Measurements from ENCODE around the gene IFIT5.
A peak's percentile ranks its signal among the peaks of the same experiment; 100 is the strongest.
"Not testable (repeated sequence)": the region's sequence is repeated elsewhere in the genome, so short reads cannot be mapped to it uniquely, and the experiment has no call there.

IFIT5 gene

GRCh38 chr10:89414146-89414878, at the start of gene IFIT5:
Gene IFIT5 (plus strand): TSS chr10:89414568. CDS start chr10:89414799, 231 bp downstream.
- DNase-seq (ENCODE audit: low read depth): peak; percentile 64

GRCh38 chr10:89367529-89367928, 46.8 kb upstream of the IFIT5 start:
- no peak for DNase-seq (ENCODE audit: low read depth)

- DNase-seq (ENCODE audit: low read depth): no peak
Measured at GRCh38 chr10:89368129-89368528, 46.2 kb upstream of the IFIT5 start.

- peak; percentile 64 for DNase-seq (ENCODE audit: low read depth)
Measured at GRCh38 chr10:89369156-89370105, 44.9 kb upstream of the IFIT5 start.

GRCh38 chr10:89371079-89371478, 43.3 kb upstream of the IFIT5 start:
- no peak for DNase-seq (ENCODE audit: low read depth)

DNA sequence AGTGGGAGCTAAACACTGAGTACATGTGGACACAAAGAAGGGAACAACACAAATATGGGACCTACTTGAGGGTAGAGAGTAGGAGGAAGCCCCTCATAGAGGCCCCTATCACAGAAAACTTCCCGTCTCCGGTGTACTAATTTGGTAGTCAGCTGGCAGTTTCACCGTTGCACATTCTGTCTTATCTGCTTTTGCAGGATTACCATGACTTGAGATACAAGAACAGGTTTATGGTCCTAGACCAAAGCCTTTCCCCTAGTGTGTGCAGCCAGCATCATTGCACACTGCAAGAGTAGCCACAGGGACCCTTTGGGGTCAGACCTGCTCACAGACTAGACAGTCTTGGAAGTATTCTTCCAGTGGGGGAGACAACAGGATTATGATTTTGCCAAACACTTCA, 42.4 kb upstream of the IFIT5 start:
- no peak for DNase-seq (ENCODE audit: low read depth)

GRCh38 chr10:89373916-89374711, 40.3 kb upstream of the IFIT5 start:
- DNase-seq (ENCODE audit: low read depth): peak; percentile 93

DNA sequence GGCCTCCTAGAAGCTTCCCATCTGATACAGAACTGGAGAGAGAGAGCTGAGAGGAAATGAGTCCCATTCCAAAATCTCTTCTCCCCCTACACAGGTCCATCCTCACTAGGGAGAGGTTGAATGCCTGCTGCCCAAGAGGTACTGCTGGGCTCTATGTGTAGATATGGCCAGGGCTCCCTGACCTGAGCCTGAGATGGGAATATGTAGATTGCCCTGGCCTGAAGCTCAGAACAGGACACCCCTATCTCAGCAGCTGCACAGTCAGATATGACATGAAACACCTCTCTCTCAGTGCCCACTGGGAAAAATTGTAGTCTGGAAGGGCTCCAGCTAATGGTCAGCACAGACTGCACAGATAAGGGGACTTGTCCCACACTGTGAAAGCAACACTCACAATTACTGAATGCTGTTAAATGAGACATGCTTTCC, 39.6 kb upstream of the IFIT5 start:
- no peak for DNase-seq (ENCODE audit: low read depth)

DNA sequence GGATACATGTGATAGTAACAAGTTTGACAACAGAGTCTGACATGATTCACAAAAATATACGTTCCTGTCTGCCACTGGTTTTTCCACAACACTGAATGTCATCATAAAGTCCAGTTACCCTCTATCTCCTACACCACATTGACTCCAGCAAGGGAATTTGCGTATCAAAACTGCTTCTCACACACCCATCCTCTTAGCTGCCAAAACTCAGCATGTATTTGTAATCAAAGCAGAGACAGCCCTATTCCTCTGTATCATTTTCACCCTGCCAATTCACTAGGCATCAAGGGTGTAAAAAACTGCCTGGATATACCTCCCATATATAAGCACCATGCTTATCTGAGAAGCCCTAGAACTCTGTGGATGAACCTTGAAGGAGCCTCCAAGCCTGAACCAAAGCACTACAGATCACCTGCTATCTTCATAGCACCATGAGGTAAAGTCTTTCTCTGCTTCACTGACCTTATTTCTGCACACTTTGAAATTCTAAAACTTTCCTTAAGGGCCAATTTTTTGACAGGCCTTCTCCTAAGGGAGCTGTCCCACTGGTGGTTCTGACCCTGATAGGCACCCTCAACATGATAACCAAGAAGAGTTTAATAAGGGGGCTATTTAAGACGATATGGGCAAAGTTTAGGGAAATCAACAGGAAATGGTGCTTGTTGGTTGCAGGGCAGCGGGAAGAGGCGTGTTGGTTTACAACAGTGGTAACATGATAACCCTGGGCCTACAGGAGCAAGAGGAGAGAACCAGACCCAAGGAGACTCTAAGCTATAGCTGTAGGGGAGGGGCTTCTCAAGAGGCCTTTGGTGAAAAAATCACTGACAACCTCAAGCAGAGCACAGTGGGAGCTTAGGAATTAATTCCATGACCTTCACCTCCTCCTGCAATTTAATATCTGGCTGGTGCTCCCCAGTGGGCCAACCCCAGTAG, 36.4 kb upstream of the IFIT5 start, which contains the start of gene IFIT1B:
Gene IFIT1B (plus strand): TSS at position 352 of the 933 bp plus-strand sequence. CDS start 80 bp downstream, at position 432.
- DNase-seq (ENCODE audit: low read depth): no peak

GRCh38 chr10:89379103-89379502, 35.3 kb upstream of the IFIT5 start:
- DNase-seq (ENCODE audit: low read depth): no peak

GRCh38 chr10:89382757-89383156, 31.6 kb upstream of the IFIT5 start:
- peak; percentile 16 for DNase-seq (ENCODE audit: low read depth)

- peak; percentile 68 for DNase-seq (ENCODE audit: low read depth)
Measured at GRCh38 chr10:89384474-89385340, 29.7 kb upstream of the IFIT5 start.

DNA sequence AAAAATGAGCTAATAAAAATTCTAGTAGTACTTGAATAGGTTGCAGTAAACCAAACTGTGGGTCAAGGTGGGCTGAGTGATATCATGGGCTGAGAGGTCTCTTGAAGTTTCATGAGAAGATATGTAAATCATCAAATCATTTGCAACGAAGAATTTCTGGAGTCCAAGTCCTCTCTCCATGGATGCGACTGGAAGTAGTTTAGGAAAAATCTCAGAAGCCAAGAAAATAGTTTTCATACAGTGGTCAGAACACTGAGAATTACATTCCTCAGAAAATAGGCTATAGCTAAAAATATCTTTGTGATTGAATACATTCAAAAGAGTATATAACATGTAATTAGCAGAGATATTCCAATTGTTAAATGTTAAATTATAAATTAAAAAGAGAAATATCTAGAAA, 25.6 kb upstream of the IFIT5 start:
- DNase-seq (ENCODE audit: low read depth): no peak

DNA sequence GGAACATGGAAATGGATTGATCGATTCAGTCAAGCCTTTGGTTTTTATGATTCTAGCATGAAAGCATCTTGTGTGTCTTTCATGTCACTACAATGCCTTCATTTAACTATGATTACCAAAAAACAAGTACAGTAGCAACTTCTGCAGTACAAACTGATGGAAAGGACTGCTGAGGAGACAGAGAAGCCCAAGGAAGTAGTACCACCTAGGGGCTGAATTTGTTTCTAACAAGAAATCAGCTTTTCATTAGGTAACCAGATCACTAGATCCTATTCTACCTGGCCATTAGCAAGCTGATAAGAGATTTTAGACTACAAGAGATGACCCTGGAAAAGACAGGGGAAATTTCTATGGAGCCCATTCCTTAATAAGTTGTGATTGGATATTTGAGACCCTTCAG, 25.1 kb upstream of the IFIT5 start:
- peak; percentile 45 for DNase-seq (ENCODE audit: low read depth)

DNA sequence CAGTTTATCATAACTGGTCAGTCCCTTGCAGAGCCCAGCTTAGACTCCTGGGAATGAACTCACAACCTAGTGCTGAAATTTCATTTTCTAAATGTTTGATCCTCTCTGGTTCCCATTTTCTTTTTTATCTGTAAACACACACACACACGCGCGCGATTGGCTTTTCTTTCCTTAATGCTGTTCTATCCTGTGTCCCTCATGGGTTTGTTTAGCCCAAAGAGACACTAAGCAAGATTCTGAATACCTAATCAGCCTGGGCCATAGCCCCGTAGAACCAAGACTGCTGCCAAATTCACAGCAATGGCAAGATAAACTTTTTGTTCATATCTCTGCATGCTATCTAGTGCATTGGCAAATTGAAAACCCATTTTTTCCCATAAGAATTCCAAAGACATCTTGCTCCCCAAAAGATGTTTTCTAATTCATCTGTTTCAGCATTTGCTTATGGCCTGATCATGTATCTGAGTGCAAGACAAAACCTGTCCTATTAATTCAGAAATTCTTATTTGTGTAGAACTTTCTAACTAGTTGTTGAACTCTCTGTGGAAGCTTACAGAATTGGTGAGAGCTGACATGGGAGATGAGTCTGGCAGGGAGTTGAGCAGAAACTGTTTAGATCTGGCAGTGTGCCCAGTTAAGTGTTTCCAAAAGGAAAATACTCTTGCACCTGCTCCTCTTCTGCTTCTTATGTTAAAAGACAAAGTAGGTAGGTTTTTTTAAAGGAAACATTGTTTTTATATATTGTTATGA, 23.7 kb upstream of the IFIT5 start:
- no peak for DNase-seq (ENCODE audit: low read depth)

GRCh38 chr10:89391226-89391576, 23.2 kb upstream of the IFIT5 start:
- DNase-seq (ENCODE audit: low read depth): not testable (repeated sequence)

DNA sequence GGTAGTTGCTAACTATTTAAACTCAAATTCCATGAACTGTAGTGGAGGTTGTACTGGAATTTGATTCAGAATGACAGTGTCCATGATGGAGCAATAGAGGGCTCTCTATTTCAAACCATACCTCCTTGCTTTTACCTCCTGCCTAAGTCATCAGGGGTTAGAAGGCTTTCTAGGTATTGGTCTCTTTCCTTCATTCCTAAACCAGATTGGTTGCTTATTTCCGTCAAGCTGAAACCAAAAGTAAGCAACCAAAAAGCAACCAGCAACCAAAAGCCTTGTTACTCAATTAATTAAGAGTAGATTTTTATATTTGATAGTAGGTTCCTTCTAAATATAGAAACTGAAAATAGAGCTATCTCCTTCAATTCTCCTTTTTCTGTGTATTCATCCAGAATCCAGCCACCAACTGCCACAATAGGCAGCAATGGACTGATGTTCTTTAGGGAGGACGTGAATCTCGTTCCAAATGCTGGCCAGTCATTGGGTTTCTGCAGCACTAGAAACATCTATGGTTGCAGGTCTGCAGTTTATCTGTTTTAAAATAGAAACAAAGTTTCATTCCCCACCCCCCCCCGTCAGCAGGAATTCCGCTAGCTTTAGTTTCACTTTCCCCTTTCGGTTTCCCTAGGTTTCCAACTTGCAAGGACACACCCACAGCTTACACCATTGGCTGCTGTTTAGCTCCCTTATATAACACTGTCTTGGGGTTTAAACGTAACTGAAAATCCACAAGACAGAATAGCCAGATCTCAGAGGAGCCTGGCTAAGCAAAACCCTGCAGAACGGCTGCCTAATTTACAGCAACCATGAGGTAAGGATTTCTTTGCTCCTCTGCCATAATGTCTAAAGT, 22.2 kb upstream of the IFIT5 start, which contains the start of gene IFIT1:
Gene IFIT1 (plus strand): TSS at position 717 of the 850 bp plus-strand sequence. CDS start 90 bp downstream, at position 807.
- peak; percentile 95 for DNase-seq (ENCODE audit: low read depth)

GRCh38 chr10:89392974-89393373, 21.4 kb upstream of the IFIT5 start:
- peak; percentile 100 for DNase-seq (ENCODE audit: low read depth)
